Measurements from ENCODE around the gene CNTN1.
"Not testable (repeated sequence)": the region's sequence is repeated elsewhere in the genome, so short reads cannot be mapped to it uniquely, and the experiment has no call there.

CNTN1 gene

GRCh38 chr12:41076114-41076513, 383.9 kb downstream of the CNTN1 start:
- Histone ChIP-seq H3K27me3 (ENCODE audit: insufficient read depth, insufficient read length) (no peaks in the 10 kb centered on the region), H3K9ac (ENCODE audit: insufficient read length, low read depth) (no peak overlapping the region), H3K4me3 (ENCODE audit: insufficient read length, low read depth) (no peak overlapping the region), H3K9me3 (ENCODE audit: insufficient read depth, low read length) (peaks cover 10% of the 10 kb centered on the region; the same call in 1 of the 2 replicates), H3K36me3 (ENCODE audit: insufficient read depth, insufficient read length, low read length) (no peaks in the 10 kb centered on the region), H3K4me1 (ENCODE audit: insufficient read depth, insufficient read length) (no peaks in the 10 kb centered on the region)
- no peak for DNase-seq (ENCODE audit: low read depth, low spot score)
- no peak for TF ChIP-seq ZNF274 (IDR thresholded peaks at IDR 0.05; ENCODE audit: low read depth, low read length)
- TF ChIP-seq SUZ12 (IDR thresholded peaks at IDR 0.05; ENCODE audit: extremely low read depth, insufficient read depth, insufficient read length), result no peak
- TF ChIP-seq YY1 (IDR thresholded peaks at IDR 0.05; ENCODE audit: insufficient read depth, insufficient read length), result no peak

GRCh38 chr12:41081241-41081640, 389.0 kb downstream of the CNTN1 start:
- not testable (repeated sequence) for H3K9me3 ChIP-seq (ENCODE audit: insufficient read depth, low read length); H3K4me3 ChIP-seq (ENCODE audit: insufficient read length, low read depth); DNase-seq (ENCODE audit: low read depth, low spot score); H3K9ac ChIP-seq (ENCODE audit: insufficient read length, low read depth); H3K36me3 ChIP-seq (ENCODE audit: insufficient read depth, insufficient read length, low read length); H3K27me3 ChIP-seq (ENCODE audit: insufficient read depth, insufficient read length); H3K4me1 ChIP-seq (ENCODE audit: insufficient read depth, insufficient read length)

GRCh38 chr12:41089438-41089837, 397.2 kb downstream of the CNTN1 start:
- H3K27me3 ChIP-seq (ENCODE audit: insufficient read depth, insufficient read length), result no peaks in the 10 kb centered on the region
- no peak overlapping the region for H3K4me3 ChIP-seq (ENCODE audit: insufficient read length, low read depth)
- TF ChIP-seq ZNF274 (IDR thresholded peaks at IDR 0.05; ENCODE audit: low read depth, low read length) (no peak), YY1 (IDR thresholded peaks at IDR 0.05; ENCODE audit: insufficient read depth, insufficient read length) (no peak), SUZ12 (IDR thresholded peaks at IDR 0.05; ENCODE audit: extremely low read depth, insufficient read depth, insufficient read length) (no peak)
- no peaks in the 10 kb centered on the region for H3K36me3 ChIP-seq (ENCODE audit: insufficient read depth, insufficient read length, low read length)
- DNase-seq (ENCODE audit: low read depth, low spot score), result no peak
- 0 out of 2 replicates have a peak, but pooled peaks cover 4% of the 10 kb centered on the region for H3K9me3 ChIP-seq (ENCODE audit: insufficient read depth, low read length)
- no peaks in the 10 kb centered on the region for H3K4me1 ChIP-seq (ENCODE audit: insufficient read depth, insufficient read length)
- H3K9ac ChIP-seq (ENCODE audit: insufficient read length, low read depth), result no peak overlapping the region

- Histone ChIP-seq H3K36me3 (ENCODE audit: insufficient read depth, insufficient read length, low read length) (no peaks in the 10 kb centered on the region), H3K4me3 (ENCODE audit: insufficient read length, low read depth) (no peak overlapping the region), H3K4me1 (ENCODE audit: insufficient read depth, insufficient read length) (no peaks in the 10 kb centered on the region), H3K9ac (ENCODE audit: insufficient read length, low read depth) (no peak overlapping the region), H3K27me3 (ENCODE audit: insufficient read depth, insufficient read length) (no peaks in the 10 kb centered on the region), H3K9me3 (ENCODE audit: insufficient read depth, low read length) (0 out of 2 replicates have a peak, but pooled peaks cover 4% of the 10 kb centered on the region)
- TF ChIP-seq YY1 (IDR thresholded peaks at IDR 0.05; ENCODE audit: insufficient read depth, insufficient read length) (no peak), SUZ12 (IDR thresholded peaks at IDR 0.05; ENCODE audit: extremely low read depth, insufficient read depth, insufficient read length) (no peak), ZNF274 (IDR thresholded peaks at IDR 0.05; ENCODE audit: low read depth, low read length) (no peak)
- no peak for DNase-seq (ENCODE audit: low read depth, low spot score)
Observed at GRCh38 chr12:41092115-41092514, 399.9 kb downstream of the CNTN1 start.

GRCh38 chr12:41096797-41097196, 404.6 kb downstream of the CNTN1 start:
- Histone ChIP-seq H3K9me3 (ENCODE audit: insufficient read depth, low read length) (0 out of 2 replicates have a peak, but pooled peaks cover 4% of the 10 kb centered on the region), H3K9ac (ENCODE audit: insufficient read length, low read depth) (no peak overlapping the region), H3K4me1 (ENCODE audit: insufficient read depth, insufficient read length) (no peaks in the 10 kb centered on the region), H3K36me3 (ENCODE audit: insufficient read depth, insufficient read length, low read length) (no peaks in the 10 kb centered on the region), H3K4me3 (ENCODE audit: insufficient read length, low read depth) (no peak overlapping the region), H3K27me3 (ENCODE audit: insufficient read depth, insufficient read length) (no peaks in the 10 kb centered on the region)
- no peak for DNase-seq (ENCODE audit: low read depth, low spot score)
- TF ChIP-seq YY1 (IDR thresholded peaks at IDR 0.05; ENCODE audit: insufficient read depth, insufficient read length), result no peak

- TF ChIP-seq SUZ12 (IDR thresholded peaks at IDR 0.05; ENCODE audit: extremely low read depth, insufficient read depth, insufficient read length) (no peak), YY1 (IDR thresholded peaks at IDR 0.05; ENCODE audit: insufficient read depth, insufficient read length) (no peak), ZNF274 (IDR thresholded peaks at IDR 0.05; ENCODE audit: low read depth, low read length) (no peak)
- H3K4me3 ChIP-seq (ENCODE audit: insufficient read length, low read depth), result no peak overlapping the region
- no peaks in the 10 kb centered on the region for H3K27me3 ChIP-seq (ENCODE audit: insufficient read depth, insufficient read length)
- H3K36me3 ChIP-seq (ENCODE audit: insufficient read depth, insufficient read length, low read length), result no peaks in the 10 kb centered on the region
- no peak overlapping the region for H3K9ac ChIP-seq (ENCODE audit: insufficient read length, low read depth)
- no peaks in the 10 kb centered on the region for H3K4me1 ChIP-seq (ENCODE audit: insufficient read depth, insufficient read length)
- no peaks in the 10 kb centered on the region for H3K9me3 ChIP-seq (ENCODE audit: insufficient read depth, low read length)
- DNase-seq (ENCODE audit: low read depth, low spot score), result no peak
Observed at GRCh38 chr12:41100572-41100971, 408.3 kb downstream of the CNTN1 start.

GRCh38 chr12:41101806-41102205, 409.6 kb downstream of the CNTN1 start:
- TF ChIP-seq YY1 (IDR thresholded peaks at IDR 0.05; ENCODE audit: insufficient read depth, insufficient read length), result no peak
- no peak for TF ChIP-seq ZNF274 (IDR thresholded peaks at IDR 0.05; ENCODE audit: low read depth, low read length)
- no peak for TF ChIP-seq SUZ12 (IDR thresholded peaks at IDR 0.05; ENCODE audit: extremely low read depth, insufficient read depth, insufficient read length)
- no peaks in the 10 kb centered on the region for H3K27me3 ChIP-seq (ENCODE audit: insufficient read depth, insufficient read length)
- no peaks in the 10 kb centered on the region for H3K4me1 ChIP-seq (ENCODE audit: insufficient read depth, insufficient read length)
- H3K36me3 ChIP-seq (ENCODE audit: insufficient read depth, insufficient read length, low read length), result no peaks in the 10 kb centered on the region
- no peaks in the 10 kb centered on the region for H3K9me3 ChIP-seq (ENCODE audit: insufficient read depth, low read length)
- no peak for DNase-seq (ENCODE audit: low read depth, low spot score)
- H3K9ac ChIP-seq (ENCODE audit: insufficient read length, low read depth), result no peak overlapping the region
- no peak overlapping the region for H3K4me3 ChIP-seq (ENCODE audit: insufficient read length, low read depth)

- H3K9me3 ChIP-seq (ENCODE audit: insufficient read depth, low read length), result no peaks in the 10 kb centered on the region
- DNase-seq (ENCODE audit: low read depth, low spot score), result no peak
- H3K4me1 ChIP-seq (ENCODE audit: insufficient read depth, insufficient read length), result no peaks in the 10 kb centered on the region
- no peak for TF ChIP-seq YY1 (IDR thresholded peaks at IDR 0.05; ENCODE audit: insufficient read depth, insufficient read length)
- no peak for TF ChIP-seq ZNF274 (IDR thresholded peaks at IDR 0.05; ENCODE audit: low read depth, low read length)
- TF ChIP-seq SUZ12 (IDR thresholded peaks at IDR 0.05; ENCODE audit: extremely low read depth, insufficient read depth, insufficient read length), result no peak
- H3K27me3 ChIP-seq (ENCODE audit: insufficient read depth, insufficient read length), result no peaks in the 10 kb centered on the region
- H3K36me3 ChIP-seq (ENCODE audit: insufficient read depth, insufficient read length, low read length), result no peaks in the 10 kb centered on the region
- no peak overlapping the region for H3K4me3 ChIP-seq (ENCODE audit: insufficient read length, low read depth)
- no peak overlapping the region for H3K9ac ChIP-seq (ENCODE audit: insufficient read length, low read depth)
Observed at GRCh38 chr12:41103614-41104013, 411.4 kb downstream of the CNTN1 start.

Data from NT2/D1 (cell line).